GM19035 (cell line): ENCODE results near the gene SYTL1.

Experiments
- ATAC-seq: cut with Tn5 transposase; IDR thresholded peaks from one replicate; pipeline ENCODE4 v1.9.1; 2021; ENCODE audit not compliant: unreplicated experiment

Gene SYTL1

GRCh38 chr1:27318136-27318535 lies 23.7 kb upstream of the SYTL1 start:
- no peak for ATAC-seq

GRCh38 chr1:27318596-27318995 lies 23.2 kb upstream of the SYTL1 start:
- no peak for ATAC-seq

GRCh38 chr1:27321813-27322568 lies 19.8 kb upstream of the SYTL1 start, which contains the start of gene TMEM222:
Gene TMEM222, plus strand, starts transcription at chr1:27322163. Its CDS starts 35 bp downstream, at chr1:27322198.
- ATAC-seq = peak; percentile 93

GRCh38 chr1:27322569-27323240 lies 19.1 kb upstream of the SYTL1 start:
- no peak for ATAC-seq

- ATAC-seq = no peak
These were observed 16.5 kb upstream of the SYTL1 start for GRCh38 chr1:27325286-27325685.

GRCh38 chr1:27327964-27328363 lies 13.9 kb upstream of the SYTL1 start:
- ATAC-seq = no peak

GRCh38 chr1:27330786-27331185 lies 11.0 kb upstream of the SYTL1 start:
- no peak for ATAC-seq

- no peak for ATAC-seq
These were observed 10.4 kb upstream of the SYTL1 start for GRCh38 chr1:27331426-27331825.

- ATAC-seq = no peak
These were observed 9.9 kb upstream of the SYTL1 start for GRCh38 chr1:27331922-27332321.

GRCh38 chr1:27332536-27333281 lies 9.1 kb upstream of the SYTL1 start:
- no peak for ATAC-seq

- no peak for ATAC-seq
These were observed 8.0 kb upstream of the SYTL1 start for GRCh38 chr1:27333717-27334279.

GRCh38 chr1:27335506-27336422 lies 6.1 kb upstream of the SYTL1 start:
- no peak for ATAC-seq

- ATAC-seq = no peak
These were observed 5.1 kb upstream of the SYTL1 start for GRCh38 chr1:27336756-27337155.

- ATAC-seq = no peak
These were observed 3.1 kb upstream of the SYTL1 start for GRCh38 chr1:27338751-27339150.

GRCh38 chr1:27339213-27339612 lies 2.6 kb upstream of the SYTL1 start:
- ATAC-seq = no peak

- no peak for ATAC-seq
These were observed 562 bp downstream of the SYTL1 start for GRCh38 chr1:27342391-27342777.

GRCh38 chr1:27342778-27343638 lies 1.2 kb downstream of the SYTL1 start:
- peak; percentile 51 for ATAC-seq

- no peak for ATAC-seq
These were observed 1.8 kb downstream of the SYTL1 start for GRCh38 chr1:27343639-27344025.

- ATAC-seq = no peak
These were observed 3.5 kb downstream of the SYTL1 start for GRCh38 chr1:27345272-27345671.

- no peak for ATAC-seq
These were observed 4.5 kb downstream of the SYTL1 start for GRCh38 chr1:27346357-27346756.
